Rectal smooth muscle tissue (tissue), 1 donor: ENCODE measurements around the gene P2RY2.

Source experiments
- H3K27ac ChIP-seq: one replicate; pipeline ENCODE4 v1.7.0; 2013; ENCODE audit warnings: low read depth, low read length, inconsistent platforms
- H3K27me3 ChIP-seq: one replicate; pipeline ENCODE4 v1.7.0; 2013; ENCODE audit warnings: low read length; ENCODE audit not compliant: control insufficient read depth, insufficient read depth
- H3K36me3 ChIP-seq: one replicate; pipeline ENCODE4 v1.7.0; 2013; ENCODE audit warnings: low read length; ENCODE audit not compliant: control insufficient read depth, insufficient read depth
- H3K4me1 ChIP-seq: one replicate; pipeline ENCODE4 v1.7.0; 2013; ENCODE audit warnings: low read length; ENCODE audit not compliant: control insufficient read depth, insufficient read depth
- H3K4me3 ChIP-seq: one replicate; pipeline ENCODE4 v1.7.0; 2013; ENCODE audit warnings: low read length
- H3K9ac ChIP-seq: one replicate; pipeline ENCODE4 v1.7.0; 2013; ENCODE audit warnings: low read length

P2RY2 gene

DNA sequence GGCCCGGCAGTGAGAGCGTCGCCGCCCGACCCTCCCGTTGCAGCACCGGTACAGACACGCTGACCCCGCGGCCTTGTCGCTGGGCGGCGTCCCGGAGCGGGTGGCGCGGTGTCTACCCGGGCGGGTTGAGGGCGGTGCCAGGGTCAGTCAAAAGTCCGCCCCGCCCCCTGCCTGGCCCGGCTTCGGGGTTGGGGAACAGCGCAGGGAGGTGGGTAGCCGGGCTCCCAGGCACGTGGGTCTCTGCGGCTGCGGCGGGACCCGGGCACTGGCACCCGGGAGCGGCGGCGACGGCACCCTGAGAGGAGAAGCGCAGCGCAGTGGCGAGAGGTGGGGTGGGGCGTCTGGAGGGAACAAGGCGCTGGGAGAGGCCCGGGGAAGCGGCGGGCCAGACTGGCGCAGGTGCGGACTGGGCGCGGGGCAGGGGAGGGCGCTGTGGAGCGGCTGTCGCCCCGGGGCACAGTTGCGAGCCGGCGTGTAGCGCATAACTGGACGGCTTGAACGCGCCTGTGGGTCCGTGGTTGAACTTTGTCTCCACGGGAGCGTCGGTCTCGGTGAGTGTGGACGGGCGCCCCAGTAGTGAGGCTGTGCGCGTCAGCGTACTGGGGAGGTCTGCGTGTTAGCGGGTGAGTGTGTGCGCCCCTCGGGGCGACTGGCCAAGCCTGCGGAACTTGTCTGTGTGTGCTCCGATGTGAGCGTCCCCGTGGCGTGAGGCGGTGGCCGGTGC is at the start of gene P2RY2:
Gene P2RY2 (plus strand): TSS at position 176 of the 724 bp plus-strand sequence. CDS start 15,879 bp downstream, outside the sequence.
- Histone ChIP-seq H3K27ac (no peak within 1 kb of the TSS), H3K36me3 (no peaks in the 10 kb centered on the region), H3K27me3 (peaks cover 3% of the 10 kb centered on the region), H3K4me1 (no peaks in the 10 kb centered on the region), H3K4me3 (peak within 1 kb of the TSS; percentile 72), H3K9ac (peak within 1 kb of the TSS; percentile 10)

DNA sequence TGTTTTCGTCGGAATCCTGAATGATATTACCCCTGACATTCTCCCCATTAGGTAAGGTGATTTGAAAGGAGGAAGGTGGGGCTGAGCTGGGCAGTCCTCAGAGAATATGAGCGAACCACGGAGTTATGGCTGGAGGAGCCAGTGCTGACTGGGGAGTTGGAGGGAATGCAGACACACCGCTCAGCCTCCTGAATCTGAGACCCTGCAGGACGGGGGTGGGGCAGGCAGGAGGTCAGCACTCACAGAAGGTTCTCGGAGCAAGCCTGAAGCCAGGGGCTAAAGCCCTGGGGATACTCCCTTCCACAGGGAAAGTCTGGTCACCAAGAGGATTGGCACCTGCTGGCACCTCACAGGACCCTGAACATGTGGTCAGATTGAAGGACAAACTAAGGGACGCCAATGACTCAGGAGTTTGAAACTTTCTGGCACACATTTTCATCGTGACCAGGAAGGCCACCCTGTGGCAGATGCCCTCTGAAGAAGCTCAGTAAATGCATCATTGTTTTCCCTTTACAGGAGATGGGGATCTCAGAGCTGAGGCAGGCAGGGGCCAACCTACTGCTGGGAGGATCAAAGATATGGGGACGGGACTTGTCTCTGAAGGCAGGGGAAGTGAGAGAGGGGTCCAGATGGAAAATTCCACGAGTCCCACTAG is 49.0 kb upstream of the P2RY2 start:
- Histone ChIP-seq H3K4me1 (no peaks in the 10 kb centered on the region), H3K27me3 (no peaks in the 10 kb centered on the region), H3K27ac (no peak overlapping the region), H3K36me3 (no peaks in the 10 kb centered on the region), H3K9ac (no peak overlapping the region), H3K4me3 (no peak overlapping the region)

DNA sequence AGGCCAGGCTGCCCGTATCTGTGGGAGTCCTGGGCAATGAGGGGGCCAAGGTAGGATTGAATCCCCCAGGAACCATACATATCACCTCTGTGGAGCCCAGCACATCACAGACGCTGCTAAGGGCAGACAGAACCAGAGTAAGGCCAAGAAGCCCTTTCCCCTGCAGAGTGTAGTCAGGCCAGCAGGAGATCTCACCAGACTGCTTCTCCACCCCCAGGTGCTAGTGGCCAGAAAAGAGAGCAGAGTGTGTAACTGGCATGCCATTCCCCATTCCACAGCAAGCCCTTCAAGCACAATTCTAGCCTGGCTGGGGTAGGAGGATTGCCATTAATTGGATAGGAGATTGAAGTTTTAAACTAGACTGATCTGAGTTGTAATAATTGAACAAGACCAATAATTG is 47.9 kb upstream of the P2RY2 start:
- Histone ChIP-seq H3K36me3 (no peaks in the 10 kb centered on the region), H3K4me1 (no peaks in the 10 kb centered on the region), H3K27me3 (no peaks in the 10 kb centered on the region), H3K9ac (no peak overlapping the region), H3K27ac (no peak overlapping the region), H3K4me3 (no peak overlapping the region)

GRCh38 chr11:73171436-73172161 is 46.5 kb upstream of the P2RY2 start:
- H3K27ac ChIP-seq = no peak overlapping the region
- no peaks in the 10 kb centered on the region for H3K36me3 ChIP-seq
- no peaks in the 10 kb centered on the region for H3K4me1 ChIP-seq
- no peak overlapping the region for H3K4me3 ChIP-seq
- no peak overlapping the region for H3K9ac ChIP-seq
- no peaks in the 10 kb centered on the region for H3K27me3 ChIP-seq

GRCh38 chr11:73172992-73173656 is 45.0 kb upstream of the P2RY2 start:
- no peak overlapping the region for H3K27ac ChIP-seq
- H3K36me3 ChIP-seq = no peaks in the 10 kb centered on the region
- no peak overlapping the region for H3K4me3 ChIP-seq
- no peaks in the 10 kb centered on the region for H3K27me3 ChIP-seq
- H3K4me1 ChIP-seq = peaks cover 7% of the 10 kb centered on the region
- no peak overlapping the region for H3K9ac ChIP-seq

GRCh38 chr11:73173755-73174494 is 44.2 kb upstream of the P2RY2 start:
- Histone ChIP-seq H3K27ac (no peak overlapping the region), H3K9ac (no peak overlapping the region), H3K4me1 (peaks cover 8% of the 10 kb centered on the region), H3K27me3 (no peaks in the 10 kb centered on the region), H3K36me3 (no peaks in the 10 kb centered on the region), H3K4me3 (no peak overlapping the region)

DNA sequence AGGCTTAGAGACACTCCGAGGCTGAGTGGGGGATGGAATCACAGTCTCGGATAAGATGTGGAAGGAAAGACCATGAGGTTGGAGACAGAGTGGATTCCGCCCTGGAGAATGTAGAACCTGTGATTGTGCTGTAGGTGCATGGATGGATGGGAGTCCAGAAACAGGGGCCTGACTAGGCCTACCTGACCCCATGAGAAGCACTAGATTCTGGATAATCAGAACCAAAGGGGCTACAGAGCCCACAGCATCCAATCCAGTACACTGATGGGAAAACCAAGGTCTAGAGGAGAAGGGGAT is 43.6 kb upstream of the P2RY2 start:
- Histone ChIP-seq H3K4me3 (no peak overlapping the region), H3K27me3 (no peaks in the 10 kb centered on the region), H3K36me3 (no peaks in the 10 kb centered on the region), H3K9ac (no peak overlapping the region), H3K4me1 (peaks cover 8% of the 10 kb centered on the region), H3K27ac (no peak overlapping the region)

DNA sequence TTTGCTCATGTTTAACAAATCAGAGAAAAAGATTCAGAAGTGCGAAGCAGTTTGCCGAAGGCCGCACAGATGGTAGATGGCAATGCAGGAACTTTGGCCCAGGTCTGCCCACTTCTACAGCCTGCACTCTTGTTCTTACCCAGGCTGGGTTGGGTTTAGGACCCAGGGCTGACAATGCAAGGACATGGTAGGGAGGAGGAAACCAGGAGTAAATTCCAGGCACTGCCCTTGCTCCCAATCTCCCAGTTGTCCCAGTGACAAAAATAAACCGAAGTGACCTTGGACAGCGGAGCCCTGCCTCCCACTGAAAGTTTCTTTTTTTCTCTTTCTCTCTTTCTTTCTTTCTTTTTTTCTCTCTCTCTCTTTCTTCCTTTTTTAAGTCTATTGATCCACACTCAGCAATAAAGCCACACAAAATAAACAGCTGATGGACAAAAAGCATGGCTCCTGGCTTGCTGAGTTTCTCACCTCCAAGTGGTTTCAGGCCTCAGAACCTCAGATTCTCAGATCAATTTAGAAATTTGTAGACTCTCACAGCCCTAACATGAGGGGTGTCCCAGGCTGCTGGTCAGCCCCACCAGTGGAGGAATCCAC is 42.4 kb upstream of the P2RY2 start:
- Histone ChIP-seq H3K4me1 (peaks cover 8% of the 10 kb centered on the region), H3K27ac (no peak overlapping the region), H3K4me3 (no peak overlapping the region), H3K9ac (no peak overlapping the region), H3K36me3 (no peaks in the 10 kb centered on the region), H3K27me3 (no peaks in the 10 kb centered on the region)

DNA sequence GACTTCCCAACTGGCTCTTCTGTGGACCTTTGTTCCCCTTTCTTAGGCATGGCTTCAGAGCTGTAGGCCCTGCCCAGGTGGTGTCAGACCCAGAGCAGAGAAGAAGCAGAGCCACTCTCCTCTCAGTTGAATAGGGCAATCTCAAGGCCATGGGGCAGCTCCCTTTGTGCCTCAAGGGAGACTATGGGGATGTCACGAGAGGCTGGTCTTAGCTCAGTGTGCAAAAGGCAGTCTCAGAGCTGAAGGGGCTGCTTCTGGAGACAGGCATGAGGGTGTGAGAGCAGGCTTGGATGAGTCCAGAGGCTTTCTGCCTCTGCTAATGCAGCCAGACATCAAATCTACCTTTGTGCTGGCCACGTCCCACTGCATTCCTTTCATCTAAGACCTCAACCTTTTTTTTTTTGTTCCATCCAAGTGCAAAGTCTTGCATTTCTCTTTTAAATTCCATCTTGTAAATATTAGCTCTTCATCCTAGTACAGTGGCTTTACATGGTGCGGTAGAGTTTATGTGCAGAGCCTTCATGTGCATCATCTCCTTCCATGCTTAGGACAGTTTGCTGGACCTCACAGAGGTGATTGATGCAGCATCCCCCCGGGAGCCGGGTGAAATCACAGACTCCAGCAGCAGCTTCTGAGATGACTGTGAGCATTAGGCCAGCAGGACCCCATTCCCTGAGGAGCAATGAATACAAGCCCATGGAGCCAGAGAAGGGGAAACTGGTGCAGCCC is 41.8 kb upstream of the P2RY2 start:
- H3K4me3 ChIP-seq = no peak overlapping the region
- H3K4me1 ChIP-seq = peaks cover 8% of the 10 kb centered on the region
- H3K27ac ChIP-seq = no peak overlapping the region

DNA sequence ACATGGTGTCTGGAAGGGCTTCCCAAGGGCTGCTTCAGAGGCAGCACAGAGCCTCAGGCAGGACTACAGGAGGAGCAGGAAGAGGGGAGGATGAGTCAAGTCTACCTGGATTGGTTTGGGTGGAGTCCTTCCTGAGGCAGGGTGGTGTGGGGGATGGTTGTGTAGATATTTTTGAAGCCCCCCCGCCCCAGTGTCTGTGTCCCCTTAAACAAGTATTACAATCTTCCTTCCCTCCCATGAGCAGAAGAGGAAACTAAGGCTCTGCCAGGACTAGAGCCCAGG is 41.3 kb upstream of the P2RY2 start:
- no peaks in the 10 kb centered on the region for H3K27me3 ChIP-seq
- no peak overlapping the region for H3K4me3 ChIP-seq
- H3K36me3 ChIP-seq = no peaks in the 10 kb centered on the region
- H3K4me1 ChIP-seq = peaks cover 8% of the 10 kb centered on the region
- no peak overlapping the region for H3K27ac ChIP-seq
- no peak overlapping the region for H3K9ac ChIP-seq

More for the DNA sequence above, 41.8 kb upstream of the P2RY2 start:
- no peak overlapping the region for H3K9ac ChIP-seq
- H3K36me3 ChIP-seq = no peaks in the 10 kb centered on the region
- no peaks in the 10 kb centered on the region for H3K27me3 ChIP-seq

DNA sequence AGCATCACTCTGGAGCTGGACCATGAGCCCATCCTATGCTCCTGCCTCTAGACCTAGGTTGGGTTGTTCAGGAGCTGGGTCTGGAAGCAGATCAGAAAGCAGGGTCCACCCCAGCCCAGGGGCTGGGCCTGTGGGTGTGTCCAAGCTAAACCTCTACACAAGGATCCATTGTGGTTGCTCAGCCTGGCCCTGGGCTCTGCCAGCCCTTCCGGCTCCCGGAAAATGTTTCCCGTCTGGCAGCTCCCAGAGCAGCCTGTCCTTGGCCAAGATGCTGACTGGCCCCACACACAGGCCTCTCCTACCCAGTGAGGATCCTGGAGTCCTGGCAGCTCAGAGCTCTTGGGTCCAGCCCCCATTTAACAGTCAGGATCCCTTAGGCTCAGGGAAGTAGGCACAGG is 40.7 kb upstream of the P2RY2 start:
- H3K4me1 ChIP-seq = peaks cover 8% of the 10 kb centered on the region

More for the DNA sequence above, 40.7 kb upstream of the P2RY2 start:
- no peak overlapping the region for H3K9ac ChIP-seq
- peak overlapping the region; percentile 11 for H3K27ac ChIP-seq
- no peaks in the 10 kb centered on the region for H3K27me3 ChIP-seq
- no peak overlapping the region for H3K4me3 ChIP-seq
- no peaks in the 10 kb centered on the region for H3K36me3 ChIP-seq
